WI38 (cell line): ENCODE measurements around the gene NOS1.

ENCODE experiments used
- H3K4me3 ChIP-seq: 2 replicates; pipeline ENCODE4 v1.5.1; 2011; ENCODE audit warnings: low read depth, mild to moderate bottlenecking, control low read depth, low read length
- TF ChIP-seq, protein P1 (sequence below): IDR thresholded peaks from 2 replicates; pipeline ENCODE4 v1.5.1; 2012; ENCODE audit warnings: low read depth, mild to moderate bottlenecking, control low read depth, low read length

Gene NOS1

GRCh38 chr12:117363953-117364486, 2.6 kb upstream of the NOS1 start:
- no peak overlapping the region for H3K4me3 ChIP-seq
- TF ChIP-seq, protein P1, sequence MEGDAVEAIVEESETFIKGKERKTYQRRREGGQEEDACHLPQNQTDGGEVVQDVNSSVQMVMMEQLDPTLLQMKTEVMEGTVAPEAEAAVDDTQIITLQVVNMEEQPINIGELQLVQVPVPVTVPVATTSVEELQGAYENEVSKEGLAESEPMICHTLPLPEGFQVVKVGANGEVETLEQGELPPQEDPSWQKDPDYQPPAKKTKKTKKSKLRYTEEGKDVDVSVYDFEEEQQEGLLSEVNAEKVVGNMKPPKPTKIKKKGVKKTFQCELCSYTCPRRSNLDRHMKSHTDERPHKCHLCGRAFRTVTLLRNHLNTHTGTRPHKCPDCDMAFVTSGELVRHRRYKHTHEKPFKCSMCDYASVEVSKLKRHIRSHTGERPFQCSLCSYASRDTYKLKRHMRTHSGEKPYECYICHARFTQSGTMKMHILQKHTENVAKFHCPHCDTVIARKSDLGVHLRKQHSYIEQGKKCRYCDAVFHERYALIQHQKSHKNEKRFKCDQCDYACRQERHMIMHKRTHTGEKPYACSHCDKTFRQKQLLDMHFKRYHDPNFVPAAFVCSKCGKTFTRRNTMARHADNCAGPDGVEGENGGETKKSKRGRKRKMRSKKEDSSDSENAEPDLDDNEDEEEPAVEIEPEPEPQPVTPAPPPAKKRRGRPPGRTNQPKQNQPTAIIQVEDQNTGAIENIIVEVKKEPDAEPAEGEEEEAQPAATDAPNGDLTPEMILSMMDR: no peak

DNA sequence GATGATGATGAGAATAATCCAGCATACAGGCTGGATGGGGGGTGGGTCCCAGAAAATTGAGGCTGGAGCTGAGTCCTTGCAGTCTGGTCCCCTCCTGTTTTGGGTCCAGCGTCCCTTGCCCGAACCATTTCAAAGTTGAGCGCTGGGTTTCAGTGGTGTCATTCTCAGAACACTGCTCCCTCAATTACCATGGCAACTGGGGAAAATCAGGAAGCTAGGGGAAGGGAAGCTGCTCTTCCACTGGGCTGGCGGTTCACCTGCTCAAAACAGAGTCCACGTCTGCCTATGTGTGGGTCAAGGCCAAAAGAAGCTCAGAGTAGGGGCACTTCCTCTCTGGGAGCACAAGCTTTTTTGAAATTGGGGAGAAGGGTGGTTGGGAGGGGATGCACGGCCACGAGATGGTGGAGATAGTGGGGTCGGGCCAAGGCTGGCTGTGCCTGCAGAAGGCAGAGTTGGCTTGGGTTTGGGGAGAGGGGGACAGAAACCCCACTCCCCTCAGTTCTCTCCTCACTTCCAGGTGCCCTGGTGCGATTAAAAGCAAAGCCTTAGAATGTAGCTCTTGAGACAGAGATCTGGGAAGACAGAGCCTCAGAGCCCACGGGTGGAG, 1.7 kb upstream of the NOS1 start:
- no peak overlapping the region for H3K4me3 ChIP-seq
- TF ChIP-seq, protein P1: no peak

DNA sequence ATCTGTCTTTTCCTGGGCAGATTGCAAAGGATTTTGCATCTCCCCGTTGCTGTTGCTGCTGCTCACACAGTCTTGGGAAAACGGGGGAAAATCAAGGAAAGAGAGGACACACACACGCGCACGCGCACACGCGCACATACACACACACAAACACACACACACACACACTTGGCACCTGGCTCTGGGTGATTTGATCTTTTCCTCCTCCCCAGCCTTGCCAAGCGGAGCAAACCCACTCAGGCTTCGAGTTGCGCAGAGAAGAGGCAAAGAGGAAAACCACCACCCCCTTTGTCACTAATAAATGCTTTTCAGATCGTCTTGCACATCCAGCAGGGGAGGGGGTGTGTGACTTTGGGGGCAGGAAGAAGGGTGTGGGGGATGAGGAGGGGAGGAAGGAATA, 965 bp upstream of the NOS1 start:
- H3K4me3 ChIP-seq: no peak overlapping the region
- TF ChIP-seq, protein P1: no peak

DNA sequence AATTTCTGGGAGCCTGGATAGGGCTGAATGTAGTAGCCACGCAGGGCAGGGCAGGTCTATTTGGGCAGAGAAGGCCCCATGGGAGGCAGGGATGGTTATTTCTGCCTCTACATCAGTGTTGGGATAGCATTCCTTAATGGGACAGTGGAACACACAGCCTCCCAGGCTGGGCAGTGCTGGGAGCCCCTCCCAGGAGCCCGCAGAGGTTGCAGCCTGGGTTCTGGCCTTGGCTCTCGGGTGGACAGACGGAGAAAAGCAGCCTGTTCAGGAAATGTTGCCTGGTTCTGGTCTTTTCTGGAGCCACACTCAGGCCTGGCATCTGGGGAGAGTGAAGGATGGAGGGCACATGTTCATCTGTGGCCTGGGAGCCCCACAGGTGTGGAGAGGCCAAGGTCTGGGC, 479 bp upstream of the NOS1 start:
- TF ChIP-seq, protein P1: no peak
- H3K4me3 ChIP-seq: no peak overlapping the region

GRCh38 chr12:117360551-117361346, 677 bp downstream of the NOS1 start:
- H3K4me3 ChIP-seq: no peak overlapping the region
- TF ChIP-seq, protein P1: no peak

DNA sequence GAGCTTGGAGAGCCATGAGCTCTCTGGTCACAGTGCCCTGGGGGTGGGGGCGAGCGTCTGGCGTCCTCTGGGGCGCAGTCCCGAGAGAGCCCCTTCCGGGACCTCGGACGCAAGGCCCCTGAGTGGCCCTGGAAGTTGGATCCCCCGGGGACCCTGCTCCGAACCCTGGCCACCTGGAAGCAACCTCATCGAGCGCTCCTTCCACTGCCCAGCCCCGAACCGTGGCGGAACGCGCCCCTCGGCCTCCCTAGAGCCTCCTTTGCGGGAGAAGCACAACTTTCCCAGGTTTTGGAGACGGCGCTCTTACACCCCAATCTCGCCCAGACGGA, 1.2 kb downstream of the NOS1 start:
- H3K4me3 ChIP-seq: no peak overlapping the region
- TF ChIP-seq, protein P1: no peak
